IMR-90 (cell line): ENCODE results near the gene PLXDC2. TPM values are rescaled to one million over a fixed set of nuclear protein-coding genes. Genes with fewer than 3 reads are reported as not detected.

Experiments used
- ATAC-seq: fragments of 200-7000 bp; cut with Tn5 transposase; 2 replicates; pipeline ENCODE4 v1.9.1; 2020; ENCODE audit warnings: low read depth, mild to moderate bottlenecking, moderate library complexity
- BruUV-seq: library from RNA; stranded (reverse); fragments of 400-500 nt; replicated peaks from 2 replicates; lab custom pipeline; 2021; lab: Mats Ljungman, UMichigan
- CTCF ChIA-PET: fragments of 300-600 bp; formaldehyde crosslinking; extraction: SDS; loops from one replicate; lab custom pipeline; 2021; ENCODE audit warnings: antibody characterized with exemption; lab: Yijun Ruan, JAX
- POLR2A ChIA-PET: fragments of 300-600 bp; sonication (Branson Sonifier 250); formaldehyde crosslinking; loops from one replicate; lab custom pipeline; 2022; ENCODE audit warnings: antibody characterized with exemption; ENCODE audit not compliant: unreplicated experiment; lab: Charles Lee
- DNase-seq: peaks from one replicate; pipeline ENCODE4 v3.0.0; 2013
- H2AFZ ChIP-seq: replicated peaks from 2 replicates; pipeline ENCODE3; 2013; ENCODE audit warnings: low read length, mild to moderate bottlenecking; ENCODE audit not compliant: poor library complexity
- H2AK5ac ChIP-seq: 2 replicates; pipeline ENCODE4 v1.6.1; 2013; ENCODE audit warnings: low read depth, low read length, inconsistent platforms
- H2AK9ac ChIP-seq: replicated peaks from 2 replicates; pipeline ENCODE3; 2013; ENCODE audit warnings: mild to moderate bottlenecking, low read depth, low read length, moderate library complexity; ENCODE audit not compliant: poor library complexity
- H2BK120ac ChIP-seq: 2 replicates; pipeline ENCODE4 v1.6.1; 2013; ENCODE audit warnings: low read depth, low read length, inconsistent platforms
- H2BK15ac ChIP-seq: 3 replicates; pipeline ENCODE4 v1.6.1; 2013; ENCODE audit warnings: low read depth, low read length, inconsistent platforms
- H2BK20ac ChIP-seq: 2 replicates; pipeline ENCODE4 v1.6.1; 2013; ENCODE audit warnings: low read depth, mild to moderate bottlenecking, inconsistent platforms, low read length, moderate library complexity
- H2BK5ac ChIP-seq: 2 replicates; pipeline ENCODE4 v1.6.1; 2013; ENCODE audit warnings: mild to moderate bottlenecking, low read depth, low read length, inconsistent platforms; ENCODE audit not compliant: poor library complexity, severe bottlenecking
- H3K14ac ChIP-seq: replicated peaks from 2 replicates; pipeline ENCODE4 v1.6.1; 2013; ENCODE audit warnings: low read depth, low read length, inconsistent platforms
- H3K18ac ChIP-seq: 2 replicates; pipeline ENCODE4 v1.6.1; 2013; ENCODE audit warnings: low read depth, low read length, control low read depth
- H3K23ac ChIP-seq: 2 replicates; pipeline ENCODE4 v1.6.1; 2013; ENCODE audit warnings: low read depth, low read length, inconsistent platforms
- H3K27ac ChIP-seq: 2 replicates; pipeline ENCODE4 v1.5.1; 2013; ENCODE audit warnings: mild to moderate bottlenecking, control low read depth, low read length; ENCODE audit not compliant: insufficient read depth
- H3K27me3 ChIP-seq: 2 replicates; pipeline ENCODE4 v1.6.1; 2013; ENCODE audit warnings: low read length; ENCODE audit not compliant: control insufficient read depth, insufficient read depth
- H3K36me3 ChIP-seq: 2 replicates; pipeline ENCODE4 v1.6.1; 2013; ENCODE audit warnings: low read length, mixed read lengths; ENCODE audit not compliant: control insufficient read depth, insufficient read depth
- H3K4ac ChIP-seq: 2 replicates; pipeline ENCODE4 v1.6.1; 2013; ENCODE audit warnings: low read depth, low read length, inconsistent platforms
- H3K4me1 ChIP-seq: 2 replicates; pipeline ENCODE4 v1.6.1; 2013; ENCODE audit warnings: low read length, mixed read lengths; ENCODE audit not compliant: control insufficient read depth, insufficient read depth
- H3K4me2 ChIP-seq: 2 replicates; pipeline ENCODE4 v1.6.1; 2013; ENCODE audit warnings: low read depth, mild to moderate bottlenecking, control low read depth, low read length, moderate library complexity
- H3K4me3 ChIP-seq: 2 replicates; pipeline ENCODE4 v1.5.1; 2013; ENCODE audit warnings: low read depth, mild to moderate bottlenecking, control low read depth, low read length, moderate library complexity; ENCODE audit not compliant: insufficient read depth
- H3K56ac ChIP-seq: 2 replicates; pipeline ENCODE4 v1.6.1; 2013; ENCODE audit warnings: low read length, inconsistent platforms; ENCODE audit not compliant: insufficient read depth; ENCODE audit errors: extremely low read depth
- H3K79me1 ChIP-seq, 2 experiments: 2 replicates each; pipeline ENCODE4 v1.6.1; 2013; ENCODE audit warnings: low read length in 2 of 2, inconsistent platforms in 1 of 2, low read depth in 1 of 2
- H3K9ac ChIP-seq: 2 replicates; pipeline ENCODE4 v1.6.1; 2013; ENCODE audit warnings: low read depth, low read length, control low read depth
- H3K9me1 ChIP-seq: 2 replicates; pipeline ENCODE4 v1.6.1; 2013; ENCODE audit warnings: low read length, inconsistent platforms; ENCODE audit not compliant: insufficient read depth
- H3K9me3 ChIP-seq: 2 replicates; pipeline ENCODE4 v1.6.1; 2013; ENCODE audit warnings: low read length; ENCODE audit not compliant: control insufficient read depth, insufficient read depth
- H4K20me1 ChIP-seq: 2 replicates; pipeline ENCODE4 v1.6.1; 2013; ENCODE audit warnings: low read length, inconsistent platforms; ENCODE audit not compliant: insufficient read depth
- H4K5ac ChIP-seq: 2 replicates; pipeline ENCODE4 v1.6.1; 2013; ENCODE audit warnings: mild to moderate bottlenecking, low read depth, low read length, control low read depth
- H4K8ac ChIP-seq, 2 experiments: 2 replicates each; pipeline ENCODE4 v1.6.1; 2013; ENCODE audit warnings: low read depth in 2 of 2, low read length in 2 of 2, control low read depth in 1 of 2, inconsistent platforms in 1 of 2
- H4K91ac ChIP-seq: 2 replicates; pipeline ENCODE4 v1.6.1; 2013; ENCODE audit warnings: low read depth, low read length, inconsistent platforms; ENCODE audit not compliant: insufficient read depth
- BHLHE40 ChIP-seq: fragments of 150-350 bp; IDR thresholded peaks from 2 replicates; pipeline ENCODE4 v1.6.1; 2016; ENCODE audit warnings: mild to moderate bottlenecking, low read depth, low read length
- CEBPB ChIP-seq: IDR thresholded peaks from 2 replicates; pipeline ENCODE4 v1.6.1; 2012; ENCODE audit warnings: low read depth, low read length, improper control_type of control experiment
- CHD1 ChIP-seq: IDR thresholded peaks from 2 replicates; pipeline ENCODE4 v1.6.1; 2012; ENCODE audit warnings: low read depth, low read length, improper control_type of control experiment
- CTCF ChIP-seq: conservative IDR thresholded peaks from 2 replicates; pipeline ENCODE4 v1.5.1; 2012; ENCODE audit warnings: mild to moderate bottlenecking, low read depth, low read length, improper control_type of control experiment
- ELK1 ChIP-seq: fragments of 150-350 bp; IDR thresholded peaks from 2 replicates; pipeline ENCODE4 v1.6.1; 2016; ENCODE audit warnings: low read depth, mild to moderate bottlenecking, low read length, moderate library complexity, borderline replicate concordance
- FOS ChIP-seq: fragments of 150-350 bp; IDR thresholded peaks from 2 replicates; pipeline ENCODE4 v1.6.1; 2016; ENCODE audit warnings: low read depth, low read length
- MAFK ChIP-seq: IDR thresholded peaks from 2 replicates; pipeline ENCODE4 v1.6.1; 2012; ENCODE audit warnings: low read depth, low read length, improper control_type of control experiment
- MAZ ChIP-seq: IDR thresholded peaks from 2 replicates; pipeline ENCODE4 v1.6.1; 2012; ENCODE audit warnings: low read depth, mild to moderate bottlenecking, low read length, improper control_type of control experiment, moderate library complexity, borderline replicate concordance
- MXI1 ChIP-seq: IDR thresholded peaks from 2 replicates; pipeline ENCODE4 v1.6.1; 2012; ENCODE audit warnings: low read depth, mild to moderate bottlenecking, low read length, moderate library complexity, borderline replicate concordance
- NFE2L2 ChIP-seq: fragments of 150-350 bp; IDR thresholded peaks from 2 replicates; pipeline ENCODE4 v1.6.1; 2016; ENCODE audit warnings: low read depth, mild to moderate bottlenecking, low read length
- POLR2A ChIP-seq: IDR thresholded peaks from 2 replicates; pipeline ENCODE4 v1.6.1; 2012; ENCODE audit warnings: mild to moderate bottlenecking, low read depth, low read length
- RAD21 ChIP-seq: IDR thresholded peaks from 2 replicates; pipeline ENCODE4 v1.6.1; 2012; ENCODE audit warnings: low read length, improper control_type of control experiment
- RCOR1 ChIP-seq: IDR thresholded peaks from 2 replicates; pipeline ENCODE4 v1.6.1; 2012; ENCODE audit warnings: mild to moderate bottlenecking, low read length, improper control_type of control experiment; ENCODE audit not compliant: insufficient replicate concordance
- RFX5 ChIP-seq: IDR thresholded peaks from 2 replicates; pipeline ENCODE4 v1.8.0; 2012; ENCODE audit warnings: low read depth, mild to moderate bottlenecking, low read length, moderate library complexity
- SMC3 ChIP-seq: fragments of 150-350 bp; IDR thresholded peaks from 2 replicates; pipeline ENCODE4 v1.6.1; 2016; ENCODE audit warnings: low read depth, mild to moderate bottlenecking, antibody characterized with exemption, low read length, moderate library complexity
- USF2 ChIP-seq: fragments of 150-350 bp; IDR thresholded peaks from 2 replicates; pipeline ENCODE4 v1.6.1; 2017; ENCODE audit warnings: mild to moderate bottlenecking, antibody characterized with exemption, low read length, low read depth
- WGBS, 2 experiments: methylation state at CpG; one replicate each; pipeline versions ENCODE4 v1.1.5 to v1.1.7; 2013; ENCODE audit warnings: missing lambda C conversion rate in 2 of 2; ENCODE audit not compliant: insufficient read length in 1 of 2; ENCODE audit errors: extremely low coverage in 2 of 2; 5-methylcytosine and 5-hydroxymethylcytosine counted together
- dilution Hi-C: fragments of 300-500 bp; cut with HindIII; formaldehyde crosslinking; loops from one replicate; pipeline ENCODE4 v1.14.3; 2018; ENCODE audit warnings: low sequenced_read_pairs; ENCODE audit not compliant: unreplicated experiment
- in situ Hi-C: fragments of 300-500 bp; cut with MboI; formaldehyde crosslinking; loops from 3 replicates; pipeline ENCODE4 v1.14.3; 2019; ENCODE audit warnings: low sequenced_read_pairs, inconsistent platforms, mixed read lengths
- intact Hi-C: fragments of 100-400 bp; cut with micrococcal nuclease; formaldehyde crosslinking; loops from 2 replicates; pipeline ENCODE4 v1.10.0; 2022
- polyA plus RNA-seq, 3 experiments: library from polyadenylated mRNA; depleted of rRNA; stranded (reverse); fragments of >200 nt; gene quantifications; 2 replicates each; pipeline ENCODE4 v1.2.3, GENCODE V29; 2012; ENCODE audit warnings: low replicate concordance in 1 of 3
- total RNA-seq: library from RNA; depleted of rRNA; stranded (reverse); fragments of >200 nt; gene quantifications from 2 replicates; pipeline ENCODE4 v1.2.3, GENCODE V29; 2012

Gene PLXDC2
- total and polyA plus RNA-seq, 2 of the 4 experiments (the other 2 are of a cell fraction), result 3.2 to 6.1 TPM

GRCh38 chr10:20298417-20298816 is 482.2 kb downstream of the PLXDC2 start:
- Histone ChIP-seq H3K4me1 (no peaks in the 10 kb centered on the region; the same call in 1 of the 2 replicates), H2AK9ac (no peak overlapping the region), H3K18ac (no peak overlapping the region), H2AFZ (no peak overlapping the region), H3K9me3 (peaks cover 3% of the 10 kb centered on the region; the same call in 1 of the 2 replicates), H3K4me2 (no peak overlapping the region), H3K79me1 (no peaks in the 10 kb centered on the region), H3K14ac (no peak overlapping the region), H3K27me3 (no peaks in the 10 kb centered on the region), H2BK5ac (no peak overlapping the region), H3K9me1 (no peaks in the 10 kb centered on the region), H4K5ac (no peak overlapping the region), H2BK120ac (no peak overlapping the region), H3K36me3 (no peaks in the 10 kb centered on the region), H2BK15ac (no peak overlapping the region), H2AK5ac (no peak overlapping the region), H4K20me1 (no peaks in the 10 kb centered on the region), H3K9ac (no peak overlapping the region), H3K23ac (no peak overlapping the region), H3K27ac (no peak overlapping the region), H2BK20ac (no peak overlapping the region), H3K4me3 (no peak overlapping the region), H4K8ac (no peak overlapping the region), H3K4ac (no peak overlapping the region), H3K56ac (no peak overlapping the region), H4K91ac (no peak overlapping the region)
- no peak for TF ChIP-seq CTCF
- no peak for TF ChIP-seq SMC3
- TF ChIP-seq ELK1, result no peak
- no peak for TF ChIP-seq BHLHE40
- no peak for TF ChIP-seq USF2
- no peak for TF ChIP-seq POLR2A
- TF ChIP-seq RAD21, result no peak
- TF ChIP-seq CEBPB, result no peak
- TF ChIP-seq RCOR1, result no peak
- TF ChIP-seq MXI1, result no peak
- no peak for TF ChIP-seq MAZ
- no peak for TF ChIP-seq MAFK
- TF ChIP-seq CHD1, result no peak
- TF ChIP-seq RFX5, result no peak
- TF ChIP-seq FOS, result no peak
- TF ChIP-seq NFE2L2, result no peak
- intact Hi-C loops (no loop called here), in situ Hi-C loops (no loop called here), dilution Hi-C loops (no loop called here)
- DNase-seq (no peak), ATAC-seq (no peak)
- ChIA-PET CTCF (no interaction called here), POLR2A (no interaction called here)
- WGBS, 2 experiments, result no CpG with 5 or more reads among the region's 2 CpGs
- BruUV-seq, result no TSS peak
